Activated CD4-positive, alpha-beta T cell treated with anti-CD3 and anti-CD28 coated beads, Interleukin-2, amount 10 ng/mL, durations not matched to agents 7 days and 5 days (primary cell): ENCODE results near the gene GUCA1C. TPM values are rescaled to one million over a fixed set of nuclear protein-coding genes. Genes with fewer than 3 reads are reported as not detected.

Source experiments
- CTCF ChIA-PET: fragments of 350-600 bp; sonication (Branson Sonifier 250); formaldehyde crosslinking; loops from one replicate; lab custom pipeline; 2021; ENCODE audit warnings: antibody characterized with exemption; lab: Charles Lee
- POLR2A ChIA-PET: fragments of 350-600 bp; sonication (Branson Sonifier 250); formaldehyde crosslinking; loops from one replicate; lab custom pipeline; 2021; ENCODE audit warnings: antibody characterized with exemption; lab: Charles Lee
- DNase-seq: peaks from one replicate; pipeline ENCODE4 v3.0.0-alpha.2; 2020
- H3K27ac Mint-ChIP-seq: one replicate; pipeline ENCODE4 v1.8.0; 2021; ENCODE audit warnings: mild to moderate bottlenecking, moderate library complexity, mixed read lengths
- H3K27me3 Mint-ChIP-seq: one replicate; pipeline ENCODE4 v1.8.0; 2021; ENCODE audit warnings: mixed read lengths
- H3K36me3 Mint-ChIP-seq: one replicate; pipeline ENCODE4 v1.8.0; 2021; ENCODE audit warnings: low read depth, mixed read lengths
- H3K4me1 Mint-ChIP-seq: one replicate; pipeline ENCODE4 v1.8.0; 2021; ENCODE audit warnings: mixed read lengths
- H3K4me3 Mint-ChIP-seq: one replicate; pipeline ENCODE4 v1.8.0; 2021; ENCODE audit warnings: mild to moderate bottlenecking, moderate library complexity, mixed read lengths
- H3K9me3 Mint-ChIP-seq: one replicate; pipeline ENCODE4 v1.8.0; 2021; ENCODE audit warnings: mixed read lengths
- total RNA-seq, 2 experiments: library from RNA; stranded (reverse); gene quantifications; one replicate each; pipeline ENCODE4 v1.2.3, GENCODE V29; 2021

The GUCA1C gene
- total RNA-seq: not detected

GRCh38 chr3:108953700-108954099 is at the start of gene GUCA1C:
GUCA1C (minus strand) TSS chr3:108953879; CDS start chr3:108953762, 117 bp downstream.
- no peaks in the 10 kb centered on the region for H3K4me1 Mint-ChIP-seq
- CTCF ChIA-PET: no interaction called here
- no peaks in the 10 kb centered on the region for H3K36me3 Mint-ChIP-seq
- POLR2A ChIA-PET: no interaction called here
- no peak within 1 kb of the TSS for H3K27ac Mint-ChIP-seq
- no peak for DNase-seq
- peaks cover 7% of the 10 kb centered on the region for H3K27me3 Mint-ChIP-seq
- no peak within 1 kb of the TSS for H3K4me3 Mint-ChIP-seq
- no peaks in the 10 kb centered on the region for H3K9me3 Mint-ChIP-seq

GRCh38 chr3:108998436-108998835 is 44.8 kb upstream of the GUCA1C start:
- no peak overlapping the region for H3K4me3 Mint-ChIP-seq
- H3K27me3 Mint-ChIP-seq: peaks cover 4% of the 10 kb centered on the region
- DNase-seq: no peak
- H3K4me1 Mint-ChIP-seq: no peaks in the 10 kb centered on the region
- H3K36me3 Mint-ChIP-seq: no peaks in the 10 kb centered on the region
- H3K9me3 Mint-ChIP-seq: no peaks in the 10 kb centered on the region
- POLR2A ChIA-PET: no interaction called here
- no peak overlapping the region for H3K27ac Mint-ChIP-seq
- CTCF ChIA-PET: no interaction called here

- H3K27me3 Mint-ChIP-seq: peaks cover 22% of the 10 kb centered on the region
- no peak for DNase-seq
- no peaks in the 10 kb centered on the region for H3K36me3 Mint-ChIP-seq
- H3K27ac Mint-ChIP-seq: no peak overlapping the region
- no peak overlapping the region for H3K4me3 Mint-ChIP-seq
- ChIA-PET CTCF (interaction anchor here (1.2 kb wide), 1 partner anchor 10 kb away, joined by 3 read pairs; no protein-coding TSS in a partner anchor), POLR2A (no interaction called here)
- no peaks in the 10 kb centered on the region for H3K4me1 Mint-ChIP-seq
- H3K9me3 Mint-ChIP-seq: no peaks in the 10 kb centered on the region
These were observed 32.2 kb upstream of the GUCA1C start for GRCh38 chr3:108985844-108986243.

- no peak for DNase-seq
- H3K27ac Mint-ChIP-seq: no peak overlapping the region
- H3K4me3 Mint-ChIP-seq: no peak overlapping the region
- no peaks in the 10 kb centered on the region for H3K36me3 Mint-ChIP-seq
- ChIA-PET CTCF (no interaction called here), POLR2A (no interaction called here)
- peaks cover 22% of the 10 kb centered on the region for H3K27me3 Mint-ChIP-seq
- H3K9me3 Mint-ChIP-seq: no peaks in the 10 kb centered on the region
- H3K4me1 Mint-ChIP-seq: no peaks in the 10 kb centered on the region
These were observed 29.4 kb upstream of the GUCA1C start for GRCh38 chr3:108983051-108983450.

GRCh38 chr3:108976058-108976457 is 22.4 kb upstream of the GUCA1C start:
- Mint-ChIP-seq H3K27ac (no peak overlapping the region), H3K4me1 (peaks cover 3% of the 10 kb centered on the region), H3K9me3 (no peaks in the 10 kb centered on the region), H3K27me3 (peaks cover 3% of the 10 kb centered on the region), H3K4me3 (no peak overlapping the region), H3K36me3 (no peaks in the 10 kb centered on the region)
- no peak for DNase-seq
- ChIA-PET POLR2A (no interaction called here), CTCF (no interaction called here)

- POLR2A ChIA-PET: no interaction called here
- peaks cover 3% of the 10 kb centered on the region for H3K27me3 Mint-ChIP-seq
- CTCF ChIA-PET: no interaction called here
- H3K9me3 Mint-ChIP-seq: no peaks in the 10 kb centered on the region
- H3K27ac Mint-ChIP-seq: no peak overlapping the region
- H3K36me3 Mint-ChIP-seq: no peaks in the 10 kb centered on the region
- H3K4me3 Mint-ChIP-seq: no peak overlapping the region
- peaks cover 3% of the 10 kb centered on the region for H3K4me1 Mint-ChIP-seq
- DNase-seq: no peak
These were observed 19.3 kb upstream of the GUCA1C start for GRCh38 chr3:108973019-108973418.

GRCh38 chr3:108972482-108972881 is 18.8 kb upstream of the GUCA1C start:
- ChIA-PET POLR2A (no interaction called here), CTCF (no interaction called here)
- Mint-ChIP-seq H3K9me3 (no peaks in the 10 kb centered on the region), H3K36me3 (no peaks in the 10 kb centered on the region), H3K27me3 (peaks cover 3% of the 10 kb centered on the region), H3K4me1 (peaks cover 3% of the 10 kb centered on the region), H3K27ac (no peak overlapping the region), H3K4me3 (no peak overlapping the region)
- no peak for DNase-seq

GRCh38 chr3:108970561-108970960 is 16.9 kb upstream of the GUCA1C start:
- Mint-ChIP-seq H3K4me1 (peaks cover 7% of the 10 kb centered on the region), H3K9me3 (no peaks in the 10 kb centered on the region), H3K27me3 (peaks cover 3% of the 10 kb centered on the region), H3K27ac (no peak overlapping the region), H3K4me3 (no peak overlapping the region), H3K36me3 (no peaks in the 10 kb centered on the region)
- no peak for DNase-seq
- ChIA-PET POLR2A (no interaction called here), CTCF (no interaction called here)

- ChIA-PET POLR2A (no interaction called here), CTCF (interaction anchor here (0.6 kb wide), 1 partner anchor 1350 kb away, joined by 4 read pairs; no protein-coding TSS in a partner anchor)
- Mint-ChIP-seq H3K4me1 (peaks cover 7% of the 10 kb centered on the region), H3K4me3 (no peak overlapping the region), H3K36me3 (no peaks in the 10 kb centered on the region), H3K27ac (no peak overlapping the region), H3K27me3 (no peaks in the 10 kb centered on the region), H3K9me3 (no peaks in the 10 kb centered on the region)
- no peak for DNase-seq
These were observed 13.1 kb upstream of the GUCA1C start for GRCh38 chr3:108966773-108967172.

- no peak overlapping the region for H3K27ac Mint-ChIP-seq
- H3K4me1 Mint-ChIP-seq: no peaks in the 10 kb centered on the region
- ChIA-PET POLR2A (no interaction called here), CTCF (no interaction called here)
- H3K36me3 Mint-ChIP-seq: no peaks in the 10 kb centered on the region
- H3K9me3 Mint-ChIP-seq: no peaks in the 10 kb centered on the region
- no peak overlapping the region for H3K4me3 Mint-ChIP-seq
- DNase-seq: no peak
- H3K27me3 Mint-ChIP-seq: peaks cover 9% of the 10 kb centered on the region
These were observed 5.3 kb upstream of the GUCA1C start for GRCh38 chr3:108959017-108959416.

GRCh38 chr3:108953210-108953609 is 469 bp downstream of the GUCA1C start:
- Mint-ChIP-seq H3K27ac (no peak overlapping the region), H3K9me3 (no peaks in the 10 kb centered on the region), H3K4me1 (no peaks in the 10 kb centered on the region), H3K36me3 (no peaks in the 10 kb centered on the region), H3K27me3 (peaks cover 7% of the 10 kb centered on the region), H3K4me3 (no peak overlapping the region)
- POLR2A ChIA-PET: no interaction called here
- DNase-seq: no peak
- CTCF ChIA-PET: no interaction called here

- CTCF ChIA-PET: no interaction called here
- H3K4me3 Mint-ChIP-seq: no peak overlapping the region
These were observed 1.7 kb downstream of the GUCA1C start for GRCh38 chr3:108951820-108952501.

GRCh38 chr3:108947855-108948254 is 5.8 kb downstream of the GUCA1C start:
- ChIA-PET POLR2A (no interaction called here), CTCF (interaction anchor here (1.0 kb wide), 1 partner anchor 33 kb away, joined by 4 read pairs; no protein-coding TSS in a partner anchor)
- no peaks in the 10 kb centered on the region for H3K36me3 Mint-ChIP-seq
- no peak overlapping the region for H3K27ac Mint-ChIP-seq
- DNase-seq: no peak
- no peaks in the 10 kb centered on the region for H3K4me1 Mint-ChIP-seq
- H3K9me3 Mint-ChIP-seq: no peaks in the 10 kb centered on the region
- no peak overlapping the region for H3K4me3 Mint-ChIP-seq
- peaks cover 5% of the 10 kb centered on the region for H3K27me3 Mint-ChIP-seq

More at GRCh38 chr3:108951820-108952501, 1.7 kb downstream of the GUCA1C start:
- Mint-ChIP-seq H3K4me1 (no peaks in the 10 kb centered on the region), H3K9me3 (no peaks in the 10 kb centered on the region), H3K27me3 (peaks cover 5% of the 10 kb centered on the region), H3K36me3 (no peaks in the 10 kb centered on the region), H3K27ac (no peak overlapping the region)
- POLR2A ChIA-PET: no interaction called here
- DNase-seq: no peak
